Sigmoid colon (tissue), 7 donors: Measurements from ENCODE around the gene RASIP1. TPM values are rescaled to one million over a fixed set of nuclear protein-coding genes. Genes with fewer than 3 reads are reported as not detected.

Source experiments
- DNase-seq: peaks from one replicate; pipeline ENCODE4 v3.0.0-alpha.2; 2019
- H3K27ac ChIP-seq, 4 donors: fragments of 200-600 bp; sonication (generic); one replicate each; pipeline ENCODE4 v1.5.1; 2016 to 2019; ENCODE audit warnings: mild to moderate bottlenecking in 1 of 4
- H3K27me3 ChIP-seq, 3 donors: fragments of 200-600 bp; sonication (generic); one replicate each; pipeline ENCODE4 v1.5.1; 2019; ENCODE audit warnings: mild to moderate bottlenecking in 1 of 3
- H3K36me3 ChIP-seq, 4 donors: fragments of 200-600 bp; sonication (generic); one replicate each; pipeline ENCODE4 v1.5.1; 2016 to 2019
- H3K4me1 ChIP-seq, 4 donors: fragments of 200-600 bp; sonication (generic); one replicate each; pipeline ENCODE4 v1.5.1; 2017 to 2019
- H3K4me3 ChIP-seq, 4 donors: fragments of 200-600 bp; sonication (generic); one replicate each; pipeline ENCODE4 v1.5.1; 2017 to 2019; ENCODE audit warnings: mild to moderate bottlenecking in 2 of 4, moderate library complexity in 1 of 4
- H3K9me3 ChIP-seq, 4 donors: fragments of 200-600 bp in 3 of 4; sonication (generic) in 3 of 4; one replicate each; pipeline versions ENCODE4 v1.5.1 to v1.6.1; 2013 to 2019
- CTCF ChIP-seq, 4 experiments: fragments of 450-650 bp in 3 of 4; fragments of 200-600 bp in 1 of 4; IDR thresholded peaks; one replicate each; pipeline ENCODE4 v1.5.1; 2016 to 2019; ENCODE audit warnings: antibody characterized with exemption in 4 of 4, mild to moderate bottlenecking in 3 of 4, moderate library complexity in 2 of 4
- EP300 ChIP-seq, 4 donors: sonication (generic); formaldehyde crosslinking; IDR thresholded peaks; one replicate each; pipeline ENCODE4 v1.6.1; 2017; ENCODE audit warnings: antibody characterized with exemption in 4 of 4
- POLR2A ChIP-seq, 2 donors: fragments of 450-650 bp; IDR thresholded peaks; one replicate each; pipeline ENCODE4 v1.6.1; 2016; ENCODE audit warnings: antibody characterized with exemption in 2 of 2, mild to moderate bottlenecking in 2 of 2, moderate library complexity in 2 of 2
- POLR2AphosphoS5 ChIP-seq, 4 donors: sonication (generic); formaldehyde crosslinking; IDR thresholded peaks; one replicate each; pipeline ENCODE4 v1.6.1; 2017; ENCODE audit warnings: antibody characterized with exemption in 4 of 4
- WGBS, 2 donors: extraction: QIAGEN DNeasy Blood & Tissue Kit; methylation state at CpG; one replicate each; pipeline ENCODE4 v1.1.7; 2013; 5-methylcytosine and 5-hydroxymethylcytosine counted together
- intact Hi-C: fragments of 100-400 bp; cut with DNase I; formaldehyde crosslinking; loops from one replicate; pipeline ENCODE4 v1.15.1; 2023
- polyA plus RNA-seq, 3 donors: library from polyadenylated mRNA; stranded (reverse); fragments of 200-250 nt; gene quantifications; one replicate each; pipeline ENCODE4 v1.2.3, GENCODE V29; 2013
- total RNA-seq, 4 donors: library from RNA; depleted of rRNA; stranded (reverse); fragments of >200 nt; gene quantifications; one replicate each; pipeline ENCODE4 v1.1.0, GENCODE V29; 2016
- donor health status: healthy with polysubstance abuse.
- donor health status: Bipolar disorder and iron deficiency.
- donor health status: healthy.

RASIP1 gene
- total and polyA plus RNA-seq, 7 donors, result 0.69 to 11.4 (median 6.0) TPM

GRCh38 chr19:48746110-48746509 is 5.7 kb upstream of the RASIP1 start:
- Histone ChIP-seq H3K9me3 (no peaks in the 10 kb centered on the region), H3K27me3 (peaks cover 8 to 39% (median 36%) of the 10 kb centered on the region in 3 donors), H3K36me3 (no peaks in the 10 kb centered on the region), H3K4me1 (no peaks in the 10 kb centered on the region), H3K4me3 (no peak overlapping the region), H3K27ac (no peak overlapping the region)
- TF ChIP-seq POLR2A (IDR thresholded peaks at IDR 0.05) (no peak), POLR2AphosphoS5 (IDR thresholded peaks at IDR 0.05) (no peak), CTCF (IDR thresholded peaks at IDR 0.05) (no peak), EP300 (IDR thresholded peaks at IDR 0.05) (no peak)
- WGBS, 2 donors, result 66 to 73% methylated on average over 8 of the region's 8 CpGs
- DNase-seq, result no peak
- intact Hi-C loops, result loop anchor here (5.0 kb wide), 1 partner anchor 34 kb away; no protein-coding TSS in a partner anchor

GRCh38 chr19:48745208-48745995 is 5.0 kb upstream of the RASIP1 start:
- H3K4me1 ChIP-seq, result no peaks in the 10 kb centered on the region
- H3K9me3 ChIP-seq, result no peaks in the 10 kb centered on the region
- intact Hi-C loops, result loop anchor here (5.0 kb wide), 1 partner anchor 33 kb away; no protein-coding TSS in a partner anchor
- 24 to 29% methylated on average over 33 of the region's 33 CpGs for WGBS, 2 donors
- no peaks in the 10 kb centered on the region for H3K36me3 ChIP-seq
- H3K27ac ChIP-seq, result no peak overlapping the region
- peak; percentile 75 for DNase-seq
- no peak overlapping the region for H3K4me3 ChIP-seq
- TF ChIP-seq CTCF (IDR thresholded peaks at IDR 0.05), result no peak
- TF ChIP-seq EP300 (IDR thresholded peaks at IDR 0.05), result no peak
- TF ChIP-seq POLR2AphosphoS5 (IDR thresholded peaks at IDR 0.05), result no peak
- no peak for TF ChIP-seq POLR2A (IDR thresholded peaks at IDR 0.05)
- peaks cover 7 to 32% (median 29%) of the 10 kb centered on the region in 3 donors for H3K27me3 ChIP-seq

- intact Hi-C loops, result no loop called here
- Histone ChIP-seq H3K9me3 (no peaks in the 10 kb centered on the region), H3K27me3 (peaks cover 7 to 27% (median 17%) of the 10 kb centered on the region in 3 donors), H3K4me3 (no peak overlapping the region), H3K4me1 (peaks cover 0 to 15% (median 8%) of the 10 kb centered on the region in 4 donors), H3K27ac (peak overlapping the region in 2 of 4 donors; percentile 45 to 77), H3K36me3 (no peaks in the 10 kb centered on the region)
- WGBS, 2 donors, result 88 to 91% methylated on average over 11 of the region's 11 CpGs
- TF ChIP-seq POLR2A (IDR thresholded peaks at IDR 0.05), result no peak
- no peak for TF ChIP-seq EP300 (IDR thresholded peaks at IDR 0.05)
- TF ChIP-seq CTCF (IDR thresholded peaks at IDR 0.05), result no peak
- no peak for DNase-seq
Observed at GRCh38 chr19:48742096-48742495, 1.7 kb upstream of the RASIP1 start.

- DNase-seq, result no peak
- TF ChIP-seq POLR2AphosphoS5 (IDR thresholded peaks at IDR 0.05) (peak in 1 of 4 donors; percentile 16), POLR2A (IDR thresholded peaks at IDR 0.05) (no peak), CTCF (IDR thresholded peaks at IDR 0.05) (no peak), EP300 (IDR thresholded peaks at IDR 0.05) (no peak)
- H3K27me3 ChIP-seq, result peaks cover 7 to 20% (median 10%) of the 10 kb centered on the region in 3 donors
- peaks cover 0 to 15% (median 8%) of the 10 kb centered on the region in 4 donors for H3K4me1 ChIP-seq
- WGBS, 2 donors, result 24 to 44% methylated on average over 35 of the region's 35 CpGs
- peak overlapping the region in 3 of 4 donors; percentile 45 to 77 (median 65) for H3K27ac ChIP-seq
- intact Hi-C loops, result no loop called here
- H3K4me3 ChIP-seq, result no peak overlapping the region
- H3K9me3 ChIP-seq, result no peaks in the 10 kb centered on the region
- no peaks in the 10 kb centered on the region for H3K36me3 ChIP-seq
Observed at GRCh38 chr19:48741129-48741999, 954 bp upstream of the RASIP1 start.
